Naive thymus-derived CD4-positive, alpha-beta T cell (primary cell): ENCODE data around the gene RASA3. TPM values are rescaled to one million over a fixed set of nuclear protein-coding genes. Genes with fewer than 3 reads are reported as not detected.
A peak's percentile ranks its signal among the peaks of the same experiment; 100 is the strongest.

Experiments used
- ATAC-seq: fragments of 150-1000 bp; cut with Tn5 transposase; 2 replicates; pipeline ENCODE4 v1.10.0; 2021; ENCODE audit warnings: mild to moderate bottlenecking, moderate library complexity
- CTCF ChIA-PET: fragments of 350-600 bp; sonication (Branson Sonifier 250); formaldehyde crosslinking; loops from one replicate; lab custom pipeline; 2021; ENCODE audit warnings: antibody characterized with exemption; lab: Charles Lee
- POLR2A ChIA-PET: fragments of 350-600 bp; sonication (Branson Sonifier 250); formaldehyde crosslinking; loops from one replicate; lab custom pipeline; 2021; ENCODE audit warnings: antibody characterized with exemption, inconsistent platforms; lab: Charles Lee
- DNase-seq, 9 donors: peaks; one replicate each; pipeline versions ENCODE4 v3.0.0 to v3.0.0-alpha.2; 2020 to 2022; ENCODE audit warnings: mixed read lengths in 1 of 9
- H3K27ac ChIP-seq: one replicate; pipeline ENCODE4 v1.7.0; 2013; ENCODE audit warnings: mild to moderate bottlenecking, low read depth, low read length, moderate library complexity
- H3K27me3 ChIP-seq, 2 donors: one replicate each; pipeline ENCODE4 v1.7.0; 2013; ENCODE audit warnings: low read length in 2 of 2, mild to moderate bottlenecking in 2 of 2, moderate library complexity in 2 of 2; ENCODE audit not compliant: control insufficient read depth in 2 of 2, insufficient read depth in 2 of 2
- H3K36me3 ChIP-seq, 3 experiments: 1 replicate in 2 of 3; 2 replicates in 1 of 3; pipeline ENCODE4 v1.7.0; 2013; ENCODE audit warnings: low read length in 3 of 3, mild to moderate bottlenecking in 3 of 3, moderate library complexity in 1 of 3; ENCODE audit not compliant: insufficient read depth in 3 of 3, control insufficient read depth in 2 of 3
- H3K4me1 ChIP-seq, 2 donors: one replicate each; pipeline ENCODE4 v1.7.0; 2013; ENCODE audit warnings: low read length in 2 of 2, mild to moderate bottlenecking in 2 of 2, moderate library complexity in 1 of 2; ENCODE audit not compliant: control insufficient read depth in 2 of 2, insufficient read depth in 2 of 2
- H3K4me3 ChIP-seq: 2 replicates; pipeline ENCODE4 v1.7.0; 2013; ENCODE audit warnings: mild to moderate bottlenecking, low read length
- H3K9me3 ChIP-seq, 3 experiments: 1 replicate in 2 of 3; 2 replicates in 1 of 3; pipeline ENCODE4 v1.7.0; 2013; ENCODE audit warnings: low read length in 3 of 3; ENCODE audit not compliant: control insufficient read depth in 2 of 3
- H3K27ac Mint-ChIP-seq, 9 donors: one replicate each; pipeline ENCODE4 v1.8.0; 2020 to 2022; ENCODE audit warnings: mixed read lengths in 9 of 9, mild to moderate bottlenecking in 8 of 9, moderate library complexity in 5 of 9, inconsistent platforms in 2 of 9
- H3K27me3 Mint-ChIP-seq, 5 donors: one replicate each; pipeline ENCODE4 v1.8.0; 2021 to 2022; ENCODE audit warnings: mixed read lengths in 5 of 5, mild to moderate bottlenecking in 1 of 5
- H3K36me3 Mint-ChIP-seq, 5 donors: one replicate each; pipeline ENCODE4 v1.8.0; 2020 to 2022; ENCODE audit warnings: mixed read lengths in 5 of 5, mild to moderate bottlenecking in 3 of 5, inconsistent platforms in 1 of 5
- H3K4me1 Mint-ChIP-seq, 7 donors: one replicate each; pipeline ENCODE4 v1.8.0; 2020 to 2022; ENCODE audit warnings: mixed read lengths in 7 of 7, mild to moderate bottlenecking in 3 of 7, inconsistent platforms in 1 of 7
- H3K4me3 Mint-ChIP-seq, 10 donors: one replicate each; pipeline ENCODE4 v1.8.0; 2020 to 2022; ENCODE audit warnings: mild to moderate bottlenecking in 10 of 10, mixed read lengths in 10 of 10, moderate library complexity in 6 of 10, inconsistent platforms in 2 of 10
- H3K9me3 Mint-ChIP-seq, 11 donors: one replicate each; pipeline ENCODE4 v1.8.0; 2020 to 2022; ENCODE audit warnings: mixed read lengths in 11 of 11, mild to moderate bottlenecking in 4 of 11, inconsistent platforms in 1 of 11, moderate library complexity in 1 of 11
- intact Hi-C, 2 donors: fragments of 100-400 bp; cut with micrococcal nuclease; formaldehyde crosslinking; loops; one replicate each; pipeline ENCODE4 v1.15.1; 2023
- polyA plus RNA-seq, 2 donors: library from polyadenylated mRNA; unstranded; fragments of 300-500 nt; fragmentation: Illumina TruSeq; gene quantifications; one replicate each; pipeline ENCODE4 v1.2.3, GENCODE V29; 2021
- total RNA-seq, 6 experiments: library from RNA in 5 of 6; stranded (reverse) in 5 of 6; gene quantifications; 1 replicate in 5 of 6; 2 replicates in 1 of 6; pipeline ENCODE4 v1.2.3 and lab custom pipeline; 2021 to 2026

The RASA3 gene
- total and polyA plus RNA-seq, 7 experiments from 2014 or later, result 109 to 227 (median 195) TPM

- Histone ChIP-seq H3K9me3 (no peaks in the 10 kb centered on the region), H3K4me1 (peaks cover 6 to 9% of the 10 kb centered on the region in 2 donors), H3K4me3 (no peak overlapping the region), H3K36me3 (peaks cover 4 to 91% (median 26%) of the 10 kb centered on the region in 3 experiments), H3K27ac (no peak overlapping the region), H3K27me3 (no peaks in the 10 kb centered on the region)
- ChIA-PET CTCF (no interaction called here), POLR2A (no interaction called here)
- peak overlapping the region in 5 of 9 donors; percentile 25 to 63 (median 60) for H3K27ac Mint-ChIP-seq
- H3K4me1 Mint-ChIP-seq, result peaks cover 10 to 58% (median 39%) of the 10 kb centered on the region in 7 donors
- ATAC-seq (no peak), DNase-seq (no peak)
- intact Hi-C loops, result no loop called here
- peaks cover 0 to 11% (median 0%) of the 10 kb centered on the region in 11 donors for H3K9me3 Mint-ChIP-seq
- peaks cover 6 to 34% (median 19%) of the 10 kb centered on the region in 5 donors for H3K36me3 Mint-ChIP-seq
- H3K4me3 Mint-ChIP-seq, result peak overlapping the region in 3 of 10 donors; percentile 1 to 34 (median 9)
- no peaks in the 10 kb centered on the region for H3K27me3 Mint-ChIP-seq
Observed at GRCh38 chr13:114034481-114034891, 97.9 kb downstream of the RASA3 start.

GRCh38 chr13:114033541-114034315 is 98.7 kb downstream of the RASA3 start:
- DNase-seq (no peak), ATAC-seq (no peak)
- no peaks in the 10 kb centered on the region for H3K9me3 ChIP-seq
- H3K27me3 ChIP-seq, result no peaks in the 10 kb centered on the region
- Mint-ChIP-seq H3K27ac (peak overlapping the region in 2 of 9 donors; percentile 43 to 69), H3K4me3 (peak overlapping the region in 2 of 10 donors; percentile 9 to 29), H3K27me3 (no peaks in the 10 kb centered on the region), H3K36me3 (peaks cover 6 to 34% (median 19%) of the 10 kb centered on the region in 5 donors), H3K4me1 (peaks cover 10 to 52% (median 39%) of the 10 kb centered on the region in 7 donors), H3K9me3 (peaks cover 0 to 11% (median 0%) of the 10 kb centered on the region in 11 donors)
- ChIA-PET CTCF (no interaction called here), POLR2A (no interaction called here)
- peaks cover 4 to 86% (median 27%) of the 10 kb centered on the region in 3 experiments for H3K36me3 ChIP-seq
- intact Hi-C loops, result no loop called here
- peaks cover 6 to 9% of the 10 kb centered on the region in 2 donors for H3K4me1 ChIP-seq
- no peak overlapping the region for H3K4me3 ChIP-seq
- no peak overlapping the region for H3K27ac ChIP-seq

- Histone ChIP-seq H3K36me3 (peaks cover 6 to 85% (median 33%) of the 10 kb centered on the region in 3 experiments), H3K4me1 (peaks cover 6 to 9% of the 10 kb centered on the region in 2 donors), H3K9me3 (no peaks in the 10 kb centered on the region), H3K4me3 (no peak overlapping the region), H3K27ac (no peak overlapping the region), H3K27me3 (no peaks in the 10 kb centered on the region)
- POLR2A ChIA-PET, result no interaction called here
- Mint-ChIP-seq H3K4me3 (peak overlapping the region in 3 of 10 donors; percentile 4 to 36 (median 6)), H3K36me3 (peaks cover 6 to 32% (median 17%) of the 10 kb centered on the region in 5 donors), H3K9me3 (peaks cover 0 to 10% (median 0%) of the 10 kb centered on the region in 11 donors), H3K27me3 (no peaks in the 10 kb centered on the region), H3K4me1 (peaks cover 6 to 46% (median 34%) of the 10 kb centered on the region in 7 donors), H3K27ac (peak overlapping the region in 4 of 9 donors; percentile 31 to 87 (median 62))
- intact Hi-C loops, result no loop called here
- CTCF ChIA-PET, result no interaction called here
- no peak for DNase-seq
- no peak for ATAC-seq
Observed at GRCh38 chr13:114032126-114032799, 100.2 kb downstream of the RASA3 start.

- CTCF ChIA-PET, result no interaction called here
Observed at GRCh38 chr13:114031631-114032030, 100.8 kb downstream of the RASA3 start.

GRCh38 chr13:114030666-114031610 is 101.5 kb downstream of the RASA3 start:
- Histone ChIP-seq H3K9me3 (no peaks in the 10 kb centered on the region), H3K27me3 (no peaks in the 10 kb centered on the region), H3K36me3 (peaks cover 13 to 87% (median 45%) of the 10 kb centered on the region in 3 experiments), H3K4me3 (no peak overlapping the region), H3K27ac (no peak overlapping the region), H3K4me1 (peaks cover 6 to 9% of the 10 kb centered on the region in 2 donors)
- Mint-ChIP-seq H3K27ac (peak overlapping the region in 8 of 9 donors; percentile 9 to 87 (median 37)), H3K27me3 (no peaks in the 10 kb centered on the region), H3K36me3 (peaks cover 6 to 33% (median 15%) of the 10 kb centered on the region in 5 donors), H3K4me3 (peak overlapping the region in 3 of 10 donors; percentile 24 to 51 (median 43)), H3K4me1 (peaks cover 6 to 38% (median 29%) of the 10 kb centered on the region in 7 donors), H3K9me3 (peaks cover 0 to 10% (median 0%) of the 10 kb centered on the region in 11 donors)
- DNase-seq (no peak), ATAC-seq (peak; percentile 22)
- CTCF ChIA-PET, result no interaction called here
- POLR2A ChIA-PET, result no interaction called here
- intact Hi-C loops, result no loop called here

More at GRCh38 chr13:114031631-114032030, 100.8 kb downstream of the RASA3 start:
- peaks cover 6 to 40% (median 29%) of the 10 kb centered on the region in 7 donors for H3K4me1 Mint-ChIP-seq
- Histone ChIP-seq H3K9me3 (no peaks in the 10 kb centered on the region), H3K27ac (no peak overlapping the region), H3K4me3 (no peak overlapping the region), H3K4me1 (peaks cover 6 to 9% of the 10 kb centered on the region in 2 donors), H3K27me3 (no peaks in the 10 kb centered on the region), H3K36me3 (peaks cover 12 to 85% (median 39%) of the 10 kb centered on the region in 3 experiments)
- H3K27me3 Mint-ChIP-seq, result no peaks in the 10 kb centered on the region
- DNase-seq, result no peak
- POLR2A ChIA-PET, result no interaction called here
- H3K36me3 Mint-ChIP-seq, result peaks cover 6 to 30% (median 15%) of the 10 kb centered on the region in 5 donors
- peak overlapping the region in 7 of 9 donors; percentile 13 to 87 (median 43) for H3K27ac Mint-ChIP-seq
- peaks cover 0 to 10% (median 0%) of the 10 kb centered on the region in 11 donors for H3K9me3 Mint-ChIP-seq
- intact Hi-C loops, result no loop called here
- ATAC-seq, result peak; percentile 11
- H3K4me3 Mint-ChIP-seq, result peak overlapping the region in 1 of 10 donors; percentile 36
